H1 (cell line): ENCODE measurements around the gene LTA4H. TPM values are rescaled to one million over a fixed set of nuclear protein-coding genes. Genes with fewer than 3 reads are reported as not detected.

Experiments
- CTCF ChIA-PET: fragments of 300-600 bp; sonication (Branson Sonifier 250); formaldehyde crosslinking; loops from one replicate; lab custom pipeline; 2021; ENCODE audit not compliant: partially characterized antibody; lab: Charles Lee
- POLR2A ChIA-PET: fragments of 300-600 bp; sonication (Branson Sonifier 250); formaldehyde crosslinking; loops from one replicate; lab custom pipeline; 2021; ENCODE audit warnings: inconsistent platforms; ENCODE audit not compliant: partially characterized antibody; lab: Charles Lee
- DNase-seq, 2 experiments: peaks; one replicate each; pipeline versions ENCODE4 v3.0.0 to v3.0.0-alpha.2; 2010 to 2022; ENCODE audit warnings: low spot score in 2 of 2, low read depth in 1 of 2, mixed read lengths in 1 of 2
- FAIRE-seq: peaks from 2 replicates; lab custom pipeline; 2011; peaks lifted over from hg19 to GRCh38; lab: Jason Lieb, UNC
- H2AFZ ChIP-seq: 2 replicates; pipeline ENCODE4 v1.8.1; 2012; ENCODE audit warnings: low read length, inconsistent platforms
- H2AK5ac ChIP-seq: 2 replicates; pipeline ENCODE4 v1.6.1; 2013; ENCODE audit warnings: low read depth, low read length
- H2BK120ac ChIP-seq: replicated peaks from 2 replicates; pipeline ENCODE3; 2013; ENCODE audit warnings: low read depth, low read length, inconsistent platforms
- H2BK12ac ChIP-seq: 2 replicates; pipeline ENCODE4 v1.6.1; 2013; ENCODE audit warnings: low read depth, low read length
- H2BK15ac ChIP-seq: 2 replicates; pipeline ENCODE4 v1.6.1; 2013; ENCODE audit warnings: low read length
- H2BK20ac ChIP-seq: 2 replicates; pipeline ENCODE4 v1.6.1; 2013; ENCODE audit warnings: low read length
- H2BK5ac ChIP-seq: 2 replicates; pipeline ENCODE4 v1.6.1; 2013; ENCODE audit warnings: low read depth, low read length
- H3K14ac ChIP-seq: 2 replicates; pipeline ENCODE4 v1.6.1; 2013; ENCODE audit warnings: inconsistent platforms; ENCODE audit not compliant: insufficient read length
- H3K18ac ChIP-seq: 2 replicates; pipeline ENCODE4 v1.6.1; 2013; ENCODE audit warnings: low read length; ENCODE audit errors: extremely low read depth
- H3K23ac ChIP-seq: 2 replicates; pipeline ENCODE4 v1.6.1; 2013; ENCODE audit warnings: inconsistent platforms; ENCODE audit not compliant: insufficient read length
- H3K23me2 ChIP-seq: 2 replicates; pipeline ENCODE4 v1.6.1; 2013; ENCODE audit warnings: low read depth, low read length
- H3K27ac ChIP-seq: 2 replicates; pipeline ENCODE4 v1.6.1; 2011; ENCODE audit warnings: low read depth, low read length, inconsistent platforms
- H3K27me3 ChIP-seq, 4 experiments: replicated peaks in 1 of 4; 1 replicate in 1 of 4; 2 replicates in 3 of 4; pipeline versions ENCODE4 v1.6.1 to v1.8.1; 2011 to 2013; ENCODE audit warnings: low read length in 3 of 4, mild to moderate bottlenecking in 3 of 4, inconsistent platforms in 2 of 4, mixed read lengths in 2 of 4, moderate library complexity in 1 of 4; ENCODE audit not compliant: control insufficient read depth in 3 of 4, insufficient read depth in 3 of 4; ENCODE audit errors: extremely low read depth in 1 of 4
- H3K36me3 ChIP-seq, 4 experiments: 2 replicates each; pipeline versions ENCODE4 v1.6.1 to v1.8.1; 2011 to 2013; ENCODE audit warnings: mild to moderate bottlenecking in 4 of 4, low read length in 3 of 4, moderate library complexity in 2 of 4, control low read depth in 1 of 4, inconsistent platforms in 1 of 4; ENCODE audit not compliant: insufficient read depth in 4 of 4, control insufficient read depth in 2 of 4
- H3K4ac ChIP-seq: replicated peaks from 2 replicates; pipeline ENCODE3; 2013; ENCODE audit warnings: low read length, low read depth, mixed read lengths, inconsistent platforms; ENCODE audit not compliant: insufficient read length
- H3K4me1 ChIP-seq, 4 experiments: replicated peaks in 1 of 4; 1 replicate in 1 of 4; 2 replicates in 3 of 4; pipeline versions ENCODE4 v1.6.1 to v1.8.1; 2011 to 2013; ENCODE audit warnings: low read length in 3 of 4, inconsistent platforms in 2 of 4, mixed read lengths in 1 of 4; ENCODE audit not compliant: insufficient read depth in 4 of 4, control insufficient read depth in 3 of 4
- H3K4me2 ChIP-seq, 2 experiments: 2 replicates each; pipeline versions ENCODE4 v1.6.1 to v1.8.1; 2011 to 2013; ENCODE audit warnings: low read depth in 2 of 2, low read length in 2 of 2, control low read depth in 1 of 2, inconsistent platforms in 1 of 2, mild to moderate bottlenecking in 1 of 2; ENCODE audit not compliant: insufficient read depth in 1 of 2
- H3K4me3 ChIP-seq, 4 experiments: fragments of 200-600, 300-600 bp in 1 of 4; sonication (generic), shearing (Covaris generic), sonication (Bioruptor Twin) in 1 of 4; 2 replicates each; pipeline versions ENCODE4 v1.5.1 to v1.8.1; 2011 to 2016; ENCODE audit warnings: low read length in 4 of 4, low read depth in 3 of 4, control low read depth in 2 of 4, inconsistent platforms in 2 of 4, mild to moderate bottlenecking in 2 of 4, mixed read lengths in 1 of 4, moderate library complexity in 1 of 4; ENCODE audit not compliant: insufficient read depth in 2 of 4; ENCODE audit errors: extremely low read depth in 1 of 4
- H3K56ac ChIP-seq: replicated peaks from 2 replicates; pipeline ENCODE3; 2013; ENCODE audit warnings: low read depth, mild to moderate bottlenecking, mixed read lengths, low read length, inconsistent platforms; ENCODE audit not compliant: insufficient read length
- H3K79me1 ChIP-seq: 2 replicates; pipeline ENCODE4 v1.6.1; 2013; ENCODE audit warnings: low read depth, low read length, control low read depth
- H3K79me2 ChIP-seq, 2 experiments: 2 replicates each; pipeline versions ENCODE4 v1.6.1 to v1.8.1; 2012 to 2013; ENCODE audit warnings: low read length in 2 of 2, mild to moderate bottlenecking in 2 of 2, inconsistent platforms in 1 of 2; ENCODE audit not compliant: insufficient read depth in 2 of 2, control insufficient read depth in 1 of 2
- H3K9ac ChIP-seq, 4 experiments: replicated peaks in 1 of 4; 1 replicate in 1 of 4; 2 replicates in 3 of 4; pipeline versions ENCODE4 v1.6.1 to v1.8.1; 2011 to 2013; ENCODE audit warnings: low read depth in 3 of 4, low read length in 3 of 4, control low read depth in 2 of 4, mild to moderate bottlenecking in 2 of 4, moderate library complexity in 2 of 4, inconsistent platforms in 1 of 4; ENCODE audit errors: extremely low read depth in 1 of 4
- H3K9me3 ChIP-seq, 2 experiments: 2 replicates each; pipeline versions ENCODE4 v1.6.1 to v1.8.1; 2012 to 2013; ENCODE audit warnings: mild to moderate bottlenecking in 2 of 2, moderate library complexity in 2 of 2, control low read depth in 1 of 2, inconsistent platforms in 1 of 2, low read depth in 1 of 2, low read length in 1 of 2, mixed read lengths in 1 of 2; ENCODE audit not compliant: insufficient read depth in 2 of 2
- H4K20me1 ChIP-seq, 2 experiments: replicated peaks in 1 of 2; 2 replicates each; pipeline versions ENCODE3 to v1.8.1; 2011 to 2013; ENCODE audit warnings: inconsistent platforms in 2 of 2, low read length in 2 of 2, mild to moderate bottlenecking in 1 of 2; ENCODE audit not compliant: insufficient read depth in 2 of 2, control insufficient read depth in 1 of 2
- H4K5ac ChIP-seq: 2 replicates; pipeline ENCODE4 v1.6.1; 2013; ENCODE audit warnings: low read length, low read depth, mixed read lengths, inconsistent platforms; ENCODE audit not compliant: insufficient read length
- H4K8ac ChIP-seq: 2 replicates; pipeline ENCODE4 v1.8.0; 2013; ENCODE audit warnings: mild to moderate bottlenecking, moderate library complexity, low read length, inconsistent platforms; ENCODE audit not compliant: insufficient read depth; ENCODE audit errors: extremely low read depth
- H4K91ac ChIP-seq: replicated peaks from 2 replicates; pipeline ENCODE3; 2013; ENCODE audit warnings: low read length, mixed read lengths, inconsistent platforms; ENCODE audit not compliant: insufficient read length
- ASH2L ChIP-seq: fragments of 200-600, 300-600 bp; sonication (generic); IDR thresholded peaks from one replicate; pipeline ENCODE4 v1.7.1; 2017; ENCODE audit warnings: low read length
- BACH1 ChIP-seq: IDR thresholded peaks from 2 replicates; pipeline ENCODE4 v1.6.1; 2012; ENCODE audit warnings: low read length, improper control_type of control experiment
- CBX5 ChIP-seq: fragments of 300-800, 300-1000 bp; sonication (generic); IDR thresholded peaks from 2 replicates; pipeline ENCODE4 v1.7.1; 2016; ENCODE audit warnings: antibody characterized with exemption, low read length, low read depth
- CREB1 ChIP-seq: IDR thresholded peaks from 2 replicates; pipeline ENCODE4 v1.6.1; 2012; ENCODE audit warnings: inconsistent platforms
- EZH2 ChIP-seq: fragments of 200-600 bp; sonication (generic); IDR thresholded peaks from 2 replicates; pipeline ENCODE4 v1.7.1; 2012; ENCODE audit warnings: low read depth, mild to moderate bottlenecking, moderate library complexity, low read length, inconsistent platforms; ENCODE audit not compliant: severe bottlenecking
- FOSL1 ChIP-seq: IDR thresholded peaks from 2 replicates; pipeline ENCODE4 v1.6.1; 2011; ENCODE audit warnings: mild to moderate bottlenecking, low read depth, low read length, moderate library complexity; ENCODE audit not compliant: insufficient read depth
- GTF2F1 ChIP-seq: IDR thresholded peaks from 2 replicates; pipeline ENCODE4 v1.6.1; 2012; ENCODE audit warnings: low read depth, low read length, improper control_type of control experiment, borderline replicate concordance
- HDAC2 ChIP-seq, 2 experiments: fragments of 300-600 bp in 1 of 2; sonication (generic) in 1 of 2; IDR thresholded peaks; 2 replicates each; pipeline ENCODE4 v1.6.1; 2011 to 2012; ENCODE audit warnings: low read depth in 2 of 2, low read length in 2 of 2, mild to moderate bottlenecking in 2 of 2, moderate library complexity in 2 of 2, borderline replicate concordance in 1 of 2, inconsistent platforms in 1 of 2
- HDAC6 ChIP-seq: IDR thresholded peaks from one replicate; pipeline ENCODE4 v1.7.1; 2012; ENCODE audit warnings: low read depth, mild to moderate bottlenecking, inconsistent platforms, low read length, moderate library complexity
- PHF8 ChIP-seq: fragments of 200-600 bp; sonication (generic); conservative IDR thresholded peaks from 2 replicates; pipeline ENCODE4 v1.7.1; 2012; ENCODE audit warnings: low read depth, mild to moderate bottlenecking, inconsistent platforms, low read length, moderate library complexity
- POLR2A ChIP-seq, 2 experiments: IDR thresholded peaks; 1 replicate in 1 of 2; 2 replicates in 1 of 2; pipeline ENCODE4 v1.6.1; 2011; ENCODE audit warnings: low read depth in 2 of 2, low read length in 2 of 2, mild to moderate bottlenecking in 2 of 2; ENCODE audit errors: control extremely low read depth in 1 of 2
- RBBP5 ChIP-seq: IDR thresholded peaks from 2 replicates; pipeline ENCODE4 v1.7.1; 2012; ENCODE audit warnings: low read depth, mild to moderate bottlenecking, inconsistent platforms, low read length, moderate library complexity, borderline replicate concordance
- RNF2 ChIP-seq: fragments of 200-900, 300-1000 bp; sonication (generic); IDR thresholded peaks from 2 replicates; pipeline ENCODE4 v1.7.1; 2016; ENCODE audit warnings: borderline replicate concordance, low read depth, mild to moderate bottlenecking, antibody characterized with exemption, low read length; ENCODE audit not compliant: poor library complexity, severe bottlenecking; ENCODE audit errors: missing control alignments
- SIN3A ChIP-seq, 2 experiments: IDR thresholded peaks in 1 of 2; conservative IDR thresholded peaks in 1 of 2; 2 replicates each; pipeline ENCODE4 v1.6.1; 2011 to 2012; ENCODE audit warnings: low read length in 2 of 2, improper control_type of control experiment in 1 of 2, low read depth in 1 of 2, mild to moderate bottlenecking in 1 of 2
- SIX5 ChIP-seq: IDR thresholded peaks from 2 replicates; pipeline ENCODE4 v1.6.1; 2011; ENCODE audit warnings: mild to moderate bottlenecking, low read depth, low read length
- WGBS, 2 experiments: shearing (Covaris generic) in 1 of 2; methylation state at CpG; one replicate each; pipeline versions ENCODE4 v1.1.6 to v1.1.7; 2013 to 2015; ENCODE audit warnings: low lambda C conversion rate in 2 of 2, mixed read lengths in 2 of 2, inconsistent platforms in 1 of 2, low coverage in 1 of 2, missing lambda C conversion rate in 1 of 2; ENCODE audit not compliant: insufficient replicate concordance in 2 of 2, insufficient coverage in 1 of 2, insufficient read length in 1 of 2; ENCODE audit errors: extremely low coverage in 1 of 2, missing lambda C conversion rate in 1 of 2; 5-methylcytosine and 5-hydroxymethylcytosine counted together
- polyA plus RNA-seq, 7 experiments: library from polyadenylated mRNA; depleted of rRNA in 3 of 7; stranded (reverse) in 5 of 7; unstranded in 2 of 7; fragments of >200 nt in 5 of 7; fragments of 200-250 nt in 2 of 7; gene quantifications; 1 replicate in 5 of 7; 2 replicates in 1 of 7; 4 replicates in 1 of 7; pipeline versions ENCODE4 v1.2.1 to v1.2.3, GENCODE V29; 2011 to 2013; ENCODE audit warnings: missing spikeins in 2 of 7, mixed read lengths in 2 of 7
- total RNA-seq: library from RNA; stranded (reverse); fragmentation: NEBNext Ultra II Directional; extraction: Animal tissue kit (Norgen Biotek cat#: 25700); gene quantifications from 2 replicates; pipeline ENCODE4 v1.2.1, GENCODE V29; 2021

The LTA4H gene
- total and polyA plus RNA-seq, 2 of the 8 experiments (the other 6 are each of a cell fraction or from before 2014, with no cell fraction given), result 106 to 167 TPM

DNA sequence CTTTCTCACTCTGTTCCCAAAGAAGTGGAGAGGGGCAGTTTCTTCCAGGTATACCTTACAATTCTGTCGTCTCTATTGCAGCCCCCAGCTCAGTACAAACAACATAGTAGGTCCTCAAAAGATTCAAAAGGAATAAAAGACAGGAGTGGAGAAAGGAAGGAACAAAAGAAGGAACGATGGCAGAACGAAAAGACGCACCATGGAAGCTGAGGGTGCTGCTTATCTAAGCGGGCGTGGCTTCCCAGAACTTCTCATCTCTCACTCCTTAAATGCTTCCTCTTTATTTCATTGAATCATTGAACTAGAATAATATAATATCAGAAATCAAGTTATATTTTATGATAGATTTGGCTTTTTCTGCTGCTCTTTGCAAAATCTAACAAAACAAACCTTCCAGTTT is 13.7 kb upstream of the LTA4H start:
- H3K36me3 ChIP-seq, result no peaks in the 10 kb centered on the region
- no peak overlapping the region for H4K8ac ChIP-seq
- no peak overlapping the region for H4K5ac ChIP-seq
- no peaks in the 10 kb centered on the region for H3K27me3 ChIP-seq
- no peak overlapping the region for H3K56ac ChIP-seq
- no peak overlapping the region for H3K9ac ChIP-seq
- H4K91ac ChIP-seq, result no peak overlapping the region
- ChIA-PET CTCF (interaction anchor here (0.6 to 1.2 kb wide), 2 partner anchors 13 to 56 kb away, joined by 3 read pairs; no protein-coding TSS in a partner anchor), POLR2A (no interaction called here)
- H3K23me2 ChIP-seq, result no peaks in the 10 kb centered on the region
- H3K4ac ChIP-seq, result no peak overlapping the region
- H2BK120ac ChIP-seq, result no peak overlapping the region
- no peaks in the 10 kb centered on the region for H3K79me2 ChIP-seq
- no peak overlapping the region for H3K14ac ChIP-seq
- no peak overlapping the region for H3K18ac ChIP-seq
- FAIRE-seq (no peak), DNase-seq (no peak)
- 87% methylated on average over 6 of the region's 6 CpGs; no CpG with 5 or more reads in 1 of the 2 experiments for WGBS, 2 experiments
- no peak overlapping the region for H2BK5ac ChIP-seq
- H3K23ac ChIP-seq, result no peak overlapping the region
- no peak overlapping the region for H3K27ac ChIP-seq
- no peaks in the 10 kb centered on the region for H3K9me3 ChIP-seq
- no peaks in the 10 kb centered on the region for H3K79me1 ChIP-seq
- no peak overlapping the region for H2AFZ ChIP-seq
- no peaks in the 10 kb centered on the region for H4K20me1 ChIP-seq
- no peaks in the 10 kb centered on the region for H3K4me1 ChIP-seq
- no peak overlapping the region for H2AK5ac ChIP-seq
- H2BK20ac ChIP-seq, result no peak overlapping the region
- H3K4me3 ChIP-seq, result no peak overlapping the region
- H3K4me2 ChIP-seq, result no peak overlapping the region
- H2BK15ac ChIP-seq, result no peak overlapping the region
- H2BK12ac ChIP-seq, result no peak overlapping the region
- TF ChIP-seq PHF8 (no peak), EZH2 (no peak), ASH2L (no peak), RNF2 (no peak), HDAC6 (no peak), CBX5 (no peak), SIN3A (conservative IDR thresholded peaks at IDR 0.05 in 1 of 2, IDR thresholded peaks at IDR 0.05 in 1 of 2; ENCODE audit: low read depth in 1 of 2, low read length in 2 of 2) (no peak), CREB1 (no peak), FOSL1 (no peak), BACH1 (no peak), HDAC2 (IDR thresholded peaks at IDR 0.05; ENCODE audit: borderline replicate concordance in 1 of 2, low read depth in 2 of 2, low read length in 2 of 2) (no peak), SIX5 (no peak), POLR2A (IDR thresholded peaks at IDR 0.05; ENCODE audit: control extremely low read depth in 1 of 2, low read depth in 2 of 2, low read length in 2 of 2) (no peak), GTF2F1 (no peak), RBBP5 (no peak)
